ENCODE measurements around the gene L3MBTL2. TPM values are rescaled to one million over a fixed set of nuclear protein-coding genes. Genes with fewer than 3 reads are reported as not detected.

Gene L3MBTL2
- total and polyA plus RNA-seq, 9 of the 15 experiments (the other 6 are each of a cell fraction or from before 2014, with no cell fraction given): 10.3 to 23.1 (median 18.6) TPM

- no peak for TF ChIP-seq NCOA6 (IDR thresholded peaks at IDR 0.05)
- TF ChIP-seq IFI16 (CRISPR knock-in tag; IDR thresholded peaks at IDR 0.05): no peak
- no peak for TF ChIP-seq ZNF766 (CRISPR knock-in tag; conservative IDR thresholded peaks at IDR 0.05)
- no peak for TF ChIP-seq PHB (CRISPR knock-in tag; IDR thresholded peaks at IDR 0.05)
- no peak for TF ChIP-seq ZNF347 (CRISPR knock-in tag; IDR thresholded peaks at IDR 0.05; ENCODE audit: low read depth)
- TF ChIP-seq PHF21A (IDR thresholded peaks at IDR 0.05; ENCODE audit: borderline replicate concordance, low read depth): no peak
- TF ChIP-seq SMAD3 (CRISPR knock-in tag; conservative IDR thresholded peaks at IDR 0.05): no peak
- no peak for TF ChIP-seq CCNT2 (IDR thresholded peaks at IDR 0.05; ENCODE audit: borderline replicate concordance, extremely low read depth, insufficient read length, low read depth, low read length)
- no peak for TF ChIP-seq CAMTA2 (CRISPR knock-in tag; conservative IDR thresholded peaks at IDR 0.05)
- peak; percentile 52 for TF ChIP-seq NFRKB (IDR thresholded peaks at IDR 0.05; ENCODE audit: low read depth)
- no peak for TF ChIP-seq BHLHE40 (IDR thresholded peaks at IDR 0.05; ENCODE audit: low read length)
- peak; percentile 63 for TF ChIP-seq POLR2AphosphoS5 (IDR thresholded peaks at IDR 0.05; ENCODE audit: control insufficient read depth, insufficient read depth, low read depth, low read length)
- TF ChIP-seq PHF8 (IDR thresholded peaks at IDR 0.05; ENCODE audit: borderline replicate concordance, low read length): peak; percentile 91; the same call in 1 of the 2 replicates
- TF ChIP-seq POLR2G (IDR thresholded peaks at IDR 0.05; ENCODE audit: low read depth, low read length): peak; percentile 85
- TF ChIP-seq PURB (CRISPR knock-in tag; IDR thresholded peaks at IDR 0.05; ENCODE audit: low read depth): no peak
- no peak for TF ChIP-seq MXD1 (CRISPR knock-in tag; IDR thresholded peaks at IDR 0.05; ENCODE audit: borderline replicate concordance, poor library complexity, severe bottlenecking)
- TF ChIP-seq ARID1B (IDR thresholded peaks at IDR 0.05): no peak
- no peak for TF ChIP-seq TCF7L2 (IDR thresholded peaks at IDR 0.05; ENCODE audit: low read depth, low read length)
- no peak for TF ChIP-seq ETV6 (IDR thresholded peaks at IDR 0.05; ENCODE audit: borderline replicate concordance in 1 of 2, low read depth in 2 of 2, low read length in 1 of 2)
- no peak for TF ChIP-seq ETV6 (CRISPR knock-in tag; IDR thresholded peaks at IDR 0.05; ENCODE audit: borderline replicate concordance)
- TF ChIP-seq, protein P1, sequence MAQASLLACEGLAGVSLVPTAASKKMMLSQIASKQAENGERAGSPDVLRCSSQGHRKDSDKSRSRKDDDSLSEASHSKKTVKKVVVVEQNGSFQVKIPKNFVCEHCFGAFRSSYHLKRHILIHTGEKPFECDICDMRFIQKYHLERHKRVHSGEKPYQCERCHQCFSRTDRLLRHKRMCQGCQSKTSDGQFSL (CRISPR knock-in tag; IDR thresholded peaks at IDR 0.05): no peak
- TF ChIP-seq, protein P1 (tag; IDR thresholded peaks at IDR 0.05): no peak
- no peak for TF ChIP-seq HSF4 (CRISPR knock-in tag; IDR thresholded peaks at IDR 0.05; ENCODE audit: borderline replicate concordance)
- TF ChIP-seq PREB (CRISPR knock-in tag; IDR thresholded peaks at IDR 0.05): no peak
These were observed at the start of gene L3MBTL2 (continued) for GRCh38 chr22:41204992-41205900.

All from K562 (cell line).